Panc1 (cell line): ENCODE measurements around the gene HOPX. TPM values are rescaled to one million over a fixed set of nuclear protein-coding genes. Genes with fewer than 3 reads are reported as not detected.
"Not testable (repeated sequence)": the region's sequence is repeated elsewhere in the genome, so short reads cannot be mapped to it uniquely, and the experiment has no call there.

Experiments used
- ATAC-seq: fragments of 200-7000 bp; cut with Tn5 transposase; 2 replicates; pipeline ENCODE4 v1.9.1; 2020; ENCODE audit warnings: mild to moderate bottlenecking, moderate library complexity
- BruUV-seq: library from RNA; stranded (reverse); fragments of 400-500 nt; replicated peaks from 2 replicates; lab custom pipeline; 2021; lab: Mats Ljungman, UMichigan
- CTCF ChIA-PET: fragments of 300-600 bp; sonication (Branson Sonifier 250); formaldehyde crosslinking; loops from one replicate; lab custom pipeline; 2022; ENCODE audit warnings: antibody characterized with exemption; lab: Charles Lee
- POLR2A ChIA-PET: fragments of 300-600 bp; sonication (Branson Sonifier 250); formaldehyde crosslinking; loops from one replicate; lab custom pipeline; 2022; ENCODE audit warnings: antibody characterized with exemption; lab: Charles Lee
- DNase-seq: peaks from one replicate; pipeline ENCODE4 v3.0.0-alpha.2; 2010; ENCODE audit warnings: low read depth, low spot score
- H3K27ac ChIP-seq: 2 replicates; pipeline ENCODE4 v1.5.1; 2011; ENCODE audit warnings: mild to moderate bottlenecking, low read length, inconsistent platforms
- H3K27me3 ChIP-seq: fragments of 200-500 bp; sonication (Bioruptor generic); 2 replicates; pipeline ENCODE4 v1.6.0; 2014; ENCODE audit warnings: low read length, inconsistent platforms; ENCODE audit not compliant: control insufficient read depth, insufficient read depth
- H3K36me3 ChIP-seq: fragments of 200-500 bp; sonication (Bioruptor generic); 2 replicates; pipeline ENCODE4 v1.5.1; 2014; ENCODE audit warnings: inconsistent platforms, mild to moderate bottlenecking, low read length, moderate library complexity; ENCODE audit not compliant: control insufficient read depth, insufficient read depth
- H3K4me1 ChIP-seq: 2 replicates; pipeline ENCODE4 v1.5.1; 2011; ENCODE audit warnings: inconsistent platforms, mild to moderate bottlenecking, low read length, moderate library complexity; ENCODE audit not compliant: control insufficient read depth, insufficient read depth
- H3K4me3 ChIP-seq, 2 experiments: 2 replicates each; pipeline ENCODE4 v1.5.1; 2011 to 2012; ENCODE audit warnings: low read depth in 2 of 2, low read length in 2 of 2, mild to moderate bottlenecking in 2 of 2, inconsistent platforms in 1 of 2, moderate library complexity in 1 of 2
- H3K9me3 ChIP-seq: fragments of 200-500 bp; sonication (Bioruptor generic); 2 replicates; pipeline ENCODE4 v1.5.1; 2014; ENCODE audit warnings: low read depth, mild to moderate bottlenecking, inconsistent platforms, low read length, moderate library complexity; ENCODE audit not compliant: control insufficient read depth, insufficient read depth
- POLR2AphosphoS5 ChIP-seq: IDR thresholded peaks from 2 replicates; pipeline ENCODE4 v1.6.1; 2012; ENCODE audit warnings: mild to moderate bottlenecking, low read depth, low read length, moderate library complexity
- SIN3A ChIP-seq: IDR thresholded peaks from 2 replicates; pipeline ENCODE4 v1.6.1; 2012; ENCODE audit warnings: low read depth, mild to moderate bottlenecking, low read length, moderate library complexity, borderline replicate concordance; ENCODE audit not compliant: insufficient read depth
- TCF7L2 ChIP-seq: IDR thresholded peaks from 2 replicates; pipeline ENCODE4 v1.6.1; 2011; ENCODE audit warnings: mild to moderate bottlenecking, low read depth, low read length, inconsistent platforms
- in situ Hi-C: cut with HindIII; loops from 2 replicates; pipeline ENCODE4 v1.10.0; 2016; ENCODE audit warnings: low sequenced_read_pairs, low pct_unique_long_range_greater_than_20kb
- intact Hi-C: fragments of 100-400 bp; cut with micrococcal nuclease; formaldehyde crosslinking; loops from one replicate; pipeline ENCODE4 v1.10.0; 2022; ENCODE audit not compliant: unreplicated experiment
- total RNA-seq: library from RNA; stranded (reverse); gene quantifications from one replicate; pipeline ENCODE4 v1.2.1, GENCODE V29; 2021; ENCODE audit not compliant: unreplicated experiment
- TF ChIP-seq, protein P1 (sequence below): fragments of 450-650 bp; IDR thresholded peaks from 2 replicates; pipeline ENCODE4 v1.5.1; 2017; ENCODE audit warnings: mild to moderate bottlenecking
- TF ChIP-seq, protein P2 (sequence below), 2 experiments: IDR thresholded peaks; 2 replicates each; pipeline ENCODE4 v1.6.1; 2011 to 2012; ENCODE audit warnings: low read depth in 2 of 2, control low read depth in 1 of 2, low read length in 1 of 2, mild to moderate bottlenecking in 1 of 2, moderate library complexity in 1 of 2; ENCODE audit not compliant: insufficient read depth in 1 of 2

Gene HOPX
- total RNA-seq, 1 experiment from 2014 or later, result not detected

GRCh38 chr4:56696056-56696455 is 15.0 kb upstream of the HOPX start:
- TF ChIP-seq, protein P1, sequence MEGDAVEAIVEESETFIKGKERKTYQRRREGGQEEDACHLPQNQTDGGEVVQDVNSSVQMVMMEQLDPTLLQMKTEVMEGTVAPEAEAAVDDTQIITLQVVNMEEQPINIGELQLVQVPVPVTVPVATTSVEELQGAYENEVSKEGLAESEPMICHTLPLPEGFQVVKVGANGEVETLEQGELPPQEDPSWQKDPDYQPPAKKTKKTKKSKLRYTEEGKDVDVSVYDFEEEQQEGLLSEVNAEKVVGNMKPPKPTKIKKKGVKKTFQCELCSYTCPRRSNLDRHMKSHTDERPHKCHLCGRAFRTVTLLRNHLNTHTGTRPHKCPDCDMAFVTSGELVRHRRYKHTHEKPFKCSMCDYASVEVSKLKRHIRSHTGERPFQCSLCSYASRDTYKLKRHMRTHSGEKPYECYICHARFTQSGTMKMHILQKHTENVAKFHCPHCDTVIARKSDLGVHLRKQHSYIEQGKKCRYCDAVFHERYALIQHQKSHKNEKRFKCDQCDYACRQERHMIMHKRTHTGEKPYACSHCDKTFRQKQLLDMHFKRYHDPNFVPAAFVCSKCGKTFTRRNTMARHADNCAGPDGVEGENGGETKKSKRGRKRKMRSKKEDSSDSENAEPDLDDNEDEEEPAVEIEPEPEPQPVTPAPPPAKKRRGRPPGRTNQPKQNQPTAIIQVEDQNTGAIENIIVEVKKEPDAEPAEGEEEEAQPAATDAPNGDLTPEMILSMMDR, result no peak
- TF ChIP-seq POLR2AphosphoS5 (no peak), TCF7L2 (no peak), SIN3A (no peak)
- TF ChIP-seq, protein P2, sequence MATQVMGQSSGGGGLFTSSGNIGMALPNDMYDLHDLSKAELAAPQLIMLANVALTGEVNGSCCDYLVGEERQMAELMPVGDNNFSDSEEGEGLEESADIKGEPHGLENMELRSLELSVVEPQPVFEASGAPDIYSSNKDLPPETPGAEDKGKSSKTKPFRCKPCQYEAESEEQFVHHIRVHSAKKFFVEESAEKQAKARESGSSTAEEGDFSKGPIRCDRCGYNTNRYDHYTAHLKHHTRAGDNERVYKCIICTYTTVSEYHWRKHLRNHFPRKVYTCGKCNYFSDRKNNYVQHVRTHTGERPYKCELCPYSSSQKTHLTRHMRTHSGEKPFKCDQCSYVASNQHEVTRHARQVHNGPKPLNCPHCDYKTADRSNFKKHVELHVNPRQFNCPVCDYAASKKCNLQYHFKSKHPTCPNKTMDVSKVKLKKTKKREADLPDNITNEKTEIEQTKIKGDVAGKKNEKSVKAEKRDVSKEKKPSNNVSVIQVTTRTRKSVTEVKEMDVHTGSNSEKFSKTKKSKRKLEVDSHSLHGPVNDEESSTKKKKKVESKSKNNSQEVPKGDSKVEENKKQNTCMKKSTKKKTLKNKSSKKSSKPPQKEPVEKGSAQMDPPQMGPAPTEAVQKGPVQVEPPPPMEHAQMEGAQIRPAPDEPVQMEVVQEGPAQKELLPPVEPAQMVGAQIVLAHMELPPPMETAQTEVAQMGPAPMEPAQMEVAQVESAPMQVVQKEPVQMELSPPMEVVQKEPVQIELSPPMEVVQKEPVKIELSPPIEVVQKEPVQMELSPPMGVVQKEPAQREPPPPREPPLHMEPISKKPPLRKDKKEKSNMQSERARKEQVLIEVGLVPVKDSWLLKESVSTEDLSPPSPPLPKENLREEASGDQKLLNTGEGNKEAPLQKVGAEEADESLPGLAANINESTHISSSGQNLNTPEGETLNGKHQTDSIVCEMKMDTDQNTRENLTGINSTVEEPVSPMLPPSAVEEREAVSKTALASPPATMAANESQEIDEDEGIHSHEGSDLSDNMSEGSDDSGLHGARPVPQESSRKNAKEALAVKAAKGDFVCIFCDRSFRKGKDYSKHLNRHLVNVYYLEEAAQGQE (IDR thresholded peaks at IDR 0.05; ENCODE audit: insufficient read depth in 1 of 2, low read depth in 2 of 2, low read length in 1 of 2), result no peak
- Histone ChIP-seq H3K4me1 (no peaks in the 10 kb centered on the region), H3K9me3 (no peaks in the 10 kb centered on the region), H3K36me3 (no peaks in the 10 kb centered on the region), H3K27me3 (no peaks in the 10 kb centered on the region), H3K4me3 (no peak overlapping the region), H3K27ac (no peak overlapping the region)
- in situ Hi-C loops, result no loop called here
- no TSS peak for BruUV-seq
- POLR2A ChIA-PET, result no interaction called here
- CTCF ChIA-PET, result no interaction called here
- DNase-seq, result no peak
- intact Hi-C loops, result no loop called here
- ATAC-seq, result no peak

DNA sequence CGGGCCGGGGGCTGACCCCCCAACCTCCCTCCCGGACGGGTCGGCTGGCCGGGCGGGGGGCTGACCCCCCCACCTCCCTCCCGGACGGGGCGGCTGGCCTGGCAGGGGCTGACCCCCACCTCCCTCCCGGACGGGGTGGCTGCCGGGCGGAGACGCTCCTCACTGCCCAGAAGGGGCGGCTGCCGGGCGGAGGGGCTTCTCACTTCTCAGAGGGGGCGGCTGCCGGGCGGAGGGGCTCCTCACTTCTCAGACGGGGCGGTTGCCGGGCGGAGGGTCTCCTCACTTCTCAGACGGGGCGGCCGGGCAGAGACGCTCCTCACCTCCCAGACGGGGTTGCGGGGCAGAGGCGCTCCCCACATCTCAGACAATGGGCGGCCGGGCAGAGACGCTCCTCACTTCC is 12.4 kb upstream of the HOPX start:
- H3K4me1 ChIP-seq, DNase-seq, CTCF ChIA-PET, intact Hi-C loops, H3K27me3 ChIP-seq, BruUV-seq, POLR2A ChIA-PET, H3K36me3 ChIP-seq, H3K4me3 ChIP-seq, ATAC-seq, in situ Hi-C loops, H3K9me3 ChIP-seq, H3K27ac ChIP-seq: not testable (repeated sequence)

- Histone ChIP-seq H3K9me3 (no peaks in the 10 kb centered on the region), H3K4me1 (no peaks in the 10 kb centered on the region), H3K4me3 (no peak overlapping the region), H3K27ac (no peak overlapping the region), H3K27me3 (no peaks in the 10 kb centered on the region), H3K36me3 (no peaks in the 10 kb centered on the region)
- no peak for TF ChIP-seq POLR2AphosphoS5
- TF ChIP-seq, protein P2 (IDR thresholded peaks at IDR 0.05; ENCODE audit: insufficient read depth in 1 of 2, low read depth in 2 of 2, low read length in 1 of 2), result no peak
- TF ChIP-seq SIN3A, result no peak
- TF ChIP-seq, protein P1, result no peak
- TF ChIP-seq TCF7L2, result no peak
- ATAC-seq (no peak), DNase-seq (no peak)
- BruUV-seq, result no TSS peak
- intact Hi-C loops, result no loop called here
- CTCF ChIA-PET, result no interaction called here
- in situ Hi-C loops, result no loop called here
- POLR2A ChIA-PET, result no interaction called here
These were observed 11.5 kb upstream of the HOPX start for GRCh38 chr4:56692576-56692975.
